DOHH2 (cell line): ENCODE data around the gene ZFPL1.

Experiments
- H3F3A ChIP-seq: fragments of 200-600 bp; sonication (generic), shearing (Covaris generic); 2 replicates; pipeline ENCODE4 v1.6.0; 2016; ENCODE audit warnings: antibody characterized with exemption, mild to moderate bottlenecking; ENCODE audit not compliant: control insufficient read depth, insufficient read depth
- H3K27ac ChIP-seq: fragments of 200-600 bp; sonication (generic); 2 replicates; pipeline ENCODE4 v1.5.1; 2014; ENCODE audit warnings: low read depth, mild to moderate bottlenecking, low read length, moderate library complexity
- H3K27me3 ChIP-seq: fragments of 200-600 bp; sonication (generic); 2 replicates; pipeline ENCODE4 v1.6.1; 2014; ENCODE audit warnings: mild to moderate bottlenecking, low read length, mixed read lengths; ENCODE audit not compliant: control insufficient read depth
- H3K36me3 ChIP-seq: fragments of 200-600 bp; sonication (generic); 2 replicates; pipeline ENCODE4 v1.6.1; 2014; ENCODE audit warnings: mild to moderate bottlenecking, low read length, moderate library complexity, mixed read lengths; ENCODE audit not compliant: control insufficient read depth
- H3K4me1 ChIP-seq: fragments of 200-600 bp; sonication (generic); 2 replicates; pipeline ENCODE4 v1.6.1; 2014; ENCODE audit warnings: mild to moderate bottlenecking, low read length, mixed read lengths; ENCODE audit not compliant: control insufficient read depth
- H3K4me2 ChIP-seq: fragments of 200-600 bp; sonication (generic); 2 replicates; pipeline ENCODE4 v1.6.0; 2014; ENCODE audit warnings: mild to moderate bottlenecking, low read length, moderate library complexity
- H3K4me3 ChIP-seq: fragments of 200-600 bp; sonication (generic); 2 replicates; pipeline ENCODE4 v1.5.1; 2014; ENCODE audit warnings: mild to moderate bottlenecking, low read length, mixed read lengths
- H3K79me2 ChIP-seq: fragments of 200-600 bp; sonication (generic); 2 replicates; pipeline ENCODE4 v1.6.1; 2014; ENCODE audit warnings: mild to moderate bottlenecking, low read length, mixed read lengths; ENCODE audit not compliant: control insufficient read depth
- H3K9me2 ChIP-seq: fragments of 200-600 bp; sonication (generic); replicated peaks from 2 replicates; pipeline ENCODE4 v1.6.1; 2014; ENCODE audit warnings: mild to moderate bottlenecking, low read length, mixed read lengths; ENCODE audit not compliant: control insufficient read depth
- H3K9me3 ChIP-seq: fragments of 200-600 bp; sonication (generic); 2 replicates; pipeline ENCODE4 v1.6.1; 2014; ENCODE audit warnings: antibody characterized with exemption, low read length, mixed read lengths; ENCODE audit not compliant: control insufficient read depth, insufficient read depth
- H4K20me1 ChIP-seq: fragments of 200-600 bp; sonication (generic); 2 replicates; pipeline ENCODE4 v1.6.0; 2014; ENCODE audit warnings: low read depth, mild to moderate bottlenecking, antibody characterized with exemption, low read length, moderate library complexity; ENCODE audit not compliant: control insufficient read depth, insufficient read depth
- CTCF ChIP-seq: fragments of 200-600 bp; sonication (generic); IDR thresholded peaks from one replicate; pipeline ENCODE4 v1.5.1; 2014; ENCODE audit warnings: antibody characterized with exemption, mild to moderate bottlenecking, low read depth, low read length; ENCODE audit not compliant: poor library complexity, severe bottlenecking
- EZH2phosphoT487 ChIP-seq: fragments of 200-600 bp; sonication (generic); IDR thresholded peaks from 2 replicates; pipeline ENCODE4 v1.6.1; 2017; ENCODE audit warnings: borderline replicate concordance, mild to moderate bottlenecking, antibody characterized with exemption, low read length, moderate library complexity, mixed read lengths

Gene ZFPL1

GRCh38 chr11:65109231-65110198 is 25.5 kb downstream of the ZFPL1 start:
- H3K27ac ChIP-seq: no peak overlapping the region
- no peaks in the 10 kb centered on the region for H3K9me3 ChIP-seq
- no peak overlapping the region for H3K4me2 ChIP-seq
- no peak overlapping the region for H3K4me3 ChIP-seq
- H3F3A ChIP-seq: peaks cover 13% of the 10 kb centered on the region
- H3K27me3 ChIP-seq: no peaks in the 10 kb centered on the region
- H3K4me1 ChIP-seq: peaks cover 35% of the 10 kb centered on the region
- H3K36me3 ChIP-seq: peaks cover 44% of the 10 kb centered on the region
- no peaks in the 10 kb centered on the region for H3K9me2 ChIP-seq
- no peaks in the 10 kb centered on the region for H4K20me1 ChIP-seq
- TF ChIP-seq EZH2phosphoT487: no peak
- TF ChIP-seq CTCF: no peak
- peaks cover 29% of the 10 kb centered on the region for H3K79me2 ChIP-seq

GRCh38 chr11:65110354-65110861 is 26.4 kb downstream of the ZFPL1 start:
- TF ChIP-seq EZH2phosphoT487 (no peak), CTCF (peak; percentile 92)
- H3K36me3 ChIP-seq: peaks cover 49% of the 10 kb centered on the region
- peaks cover 33% of the 10 kb centered on the region for H3K79me2 ChIP-seq
- H3K4me1 ChIP-seq: peaks cover 39% of the 10 kb centered on the region
- H3F3A ChIP-seq: peaks cover 13% of the 10 kb centered on the region
- H3K9me3 ChIP-seq: no peaks in the 10 kb centered on the region
- peak overlapping the region; percentile 61 for H3K4me2 ChIP-seq
- H3K4me3 ChIP-seq: peak overlapping the region; percentile 27; the same call in 1 of the 2 replicates
- H3K27me3 ChIP-seq: no peaks in the 10 kb centered on the region
- no peaks in the 10 kb centered on the region for H4K20me1 ChIP-seq
- no peaks in the 10 kb centered on the region for H3K9me2 ChIP-seq
- H3K27ac ChIP-seq: peak overlapping the region; percentile 28

GRCh38 chr11:65111159-65111743 is 27.2 kb downstream of the ZFPL1 start:
- peaks cover 48% of the 10 kb centered on the region for H3K4me1 ChIP-seq
- H3K9me2 ChIP-seq: no peaks in the 10 kb centered on the region
- H3K4me2 ChIP-seq: peak overlapping the region; percentile 61
- no peaks in the 10 kb centered on the region for H3K27me3 ChIP-seq
- no peaks in the 10 kb centered on the region for H3K9me3 ChIP-seq
- H3K4me3 ChIP-seq: peak overlapping the region; percentile 83
- no peaks in the 10 kb centered on the region for H4K20me1 ChIP-seq
- no peak for TF ChIP-seq EZH2phosphoT487
- no peak for TF ChIP-seq CTCF
- H3K27ac ChIP-seq: no peak overlapping the region
- H3K36me3 ChIP-seq: peaks cover 57% of the 10 kb centered on the region
- peaks cover 42% of the 10 kb centered on the region for H3K79me2 ChIP-seq
- peaks cover 13% of the 10 kb centered on the region for H3F3A ChIP-seq
